HG03520 (cell line): ENCODE results near the gene ZNF324.
"Not testable (repeated sequence)": the region's sequence is repeated elsewhere in the genome, so short reads cannot be mapped to it uniquely, and the experiment has no call there.

Source experiments
- ATAC-seq: cut with Tn5 transposase; IDR thresholded peaks from one replicate; pipeline ENCODE4 v1.9.1; 2021; ENCODE audit warnings: mild to moderate bottlenecking, moderate library complexity; ENCODE audit not compliant: unreplicated experiment

The ZNF324 gene

DNA sequence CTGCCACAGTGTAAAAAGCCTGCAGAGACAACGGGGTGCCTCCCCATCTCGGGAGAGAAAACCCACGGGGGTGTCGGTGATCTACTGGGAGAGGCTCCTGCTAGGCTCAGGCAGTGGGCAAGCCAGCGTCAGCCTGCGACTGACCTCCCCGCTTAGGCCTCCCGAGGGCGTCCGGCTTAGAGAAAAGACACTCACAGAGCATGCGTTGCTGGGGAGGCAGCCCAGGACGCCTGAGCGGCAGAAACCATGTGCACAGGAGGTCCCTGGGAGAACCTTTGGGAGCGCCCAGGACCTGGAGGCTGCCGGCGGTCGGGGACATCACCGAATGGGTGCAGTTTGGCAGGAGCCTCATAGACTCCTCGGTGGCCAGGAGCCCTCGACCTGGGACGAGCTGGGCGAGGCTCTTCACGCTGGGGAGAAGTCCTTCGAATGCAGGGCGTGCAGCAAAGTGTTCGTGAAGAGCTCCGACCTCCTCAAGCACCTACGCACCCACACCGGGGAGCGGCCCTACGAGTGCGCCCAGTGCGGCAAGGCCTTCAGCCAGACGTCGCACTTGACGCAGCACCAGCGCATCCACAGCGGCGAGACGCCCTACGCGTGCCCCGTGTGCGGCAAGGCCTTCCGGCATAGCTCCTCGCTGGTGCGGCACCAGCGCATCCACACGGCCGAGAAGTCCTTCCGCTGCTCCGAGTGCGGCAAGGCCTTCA, 4.1 kb downstream of the ZNF324 start:
- not testable (repeated sequence) for ATAC-seq

DNA sequence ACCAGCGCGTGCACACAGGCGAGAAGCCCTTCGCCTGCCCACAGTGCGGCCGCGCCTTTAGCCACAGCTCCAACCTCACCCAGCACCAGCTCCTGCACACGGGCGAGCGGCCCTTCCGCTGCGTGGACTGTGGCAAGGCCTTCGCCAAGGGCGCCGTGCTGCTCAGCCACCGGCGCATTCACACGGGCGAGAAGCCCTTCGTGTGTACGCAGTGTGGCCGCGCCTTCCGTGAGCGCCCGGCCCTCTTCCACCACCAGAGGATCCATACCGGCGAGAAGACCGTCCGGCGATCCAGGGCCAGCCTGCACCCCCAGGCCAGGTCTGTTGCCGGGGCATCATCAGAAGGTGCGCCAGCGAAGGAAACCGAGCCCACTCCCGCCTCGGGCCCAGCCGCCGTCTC, 4.9 kb downstream of the ZNF324 start:
- no peak for ATAC-seq

DNA sequence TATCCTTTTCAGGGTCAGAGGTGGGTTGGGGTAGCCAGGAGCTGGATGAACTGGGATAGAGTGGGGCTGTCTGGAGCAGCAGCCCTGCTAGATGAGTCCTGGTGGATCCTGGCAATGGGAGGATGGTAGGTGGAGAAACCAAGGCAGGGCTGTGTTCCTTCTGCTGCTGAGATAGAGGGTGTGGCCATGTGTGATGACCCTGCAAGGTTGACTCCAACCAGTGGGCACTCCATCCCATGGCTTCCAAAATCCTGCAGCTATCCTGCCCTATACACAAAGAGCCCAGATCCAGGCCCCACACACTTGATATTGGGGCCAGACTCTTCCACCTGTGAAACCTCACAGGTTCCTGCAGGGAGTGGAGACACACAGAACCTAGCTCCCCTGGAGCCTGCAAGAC, 6.9 kb downstream of the ZNF324 start:
- no peak for ATAC-seq

DNA sequence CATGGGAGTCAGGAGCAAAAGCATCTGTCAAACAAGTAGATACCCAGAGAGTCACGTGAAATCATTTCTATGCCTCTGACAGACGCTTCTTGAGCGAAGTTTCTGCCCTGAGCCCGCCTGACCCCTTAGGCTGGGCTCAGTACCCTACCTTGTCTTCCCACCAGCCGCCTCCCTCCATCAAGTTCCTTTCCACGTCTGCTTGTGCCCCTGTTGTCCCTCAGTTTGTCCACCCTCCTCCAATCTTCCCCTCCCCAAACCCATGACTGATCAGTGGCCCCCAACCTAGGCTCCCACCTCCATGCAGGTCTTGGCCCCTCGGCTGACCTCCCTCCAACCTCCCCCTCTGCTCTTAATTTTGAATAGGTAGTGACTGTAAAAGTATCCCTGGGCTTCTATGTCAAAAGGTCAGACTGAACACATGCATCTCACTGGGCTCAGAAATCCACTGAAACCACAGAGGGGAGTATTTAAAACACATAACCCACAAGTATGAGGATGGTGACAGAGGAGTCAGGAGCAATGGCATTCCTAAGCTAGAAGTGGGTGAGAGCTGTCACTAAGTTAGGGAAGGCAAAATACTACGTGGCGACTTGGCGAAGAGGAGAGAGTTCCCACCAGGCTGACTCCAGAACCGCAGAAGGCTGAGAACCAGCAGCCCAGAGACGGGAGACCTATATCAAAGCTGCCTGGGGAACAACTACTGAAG, 7.6 kb downstream of the ZNF324 start:
- ATAC-seq = no peak

DNA sequence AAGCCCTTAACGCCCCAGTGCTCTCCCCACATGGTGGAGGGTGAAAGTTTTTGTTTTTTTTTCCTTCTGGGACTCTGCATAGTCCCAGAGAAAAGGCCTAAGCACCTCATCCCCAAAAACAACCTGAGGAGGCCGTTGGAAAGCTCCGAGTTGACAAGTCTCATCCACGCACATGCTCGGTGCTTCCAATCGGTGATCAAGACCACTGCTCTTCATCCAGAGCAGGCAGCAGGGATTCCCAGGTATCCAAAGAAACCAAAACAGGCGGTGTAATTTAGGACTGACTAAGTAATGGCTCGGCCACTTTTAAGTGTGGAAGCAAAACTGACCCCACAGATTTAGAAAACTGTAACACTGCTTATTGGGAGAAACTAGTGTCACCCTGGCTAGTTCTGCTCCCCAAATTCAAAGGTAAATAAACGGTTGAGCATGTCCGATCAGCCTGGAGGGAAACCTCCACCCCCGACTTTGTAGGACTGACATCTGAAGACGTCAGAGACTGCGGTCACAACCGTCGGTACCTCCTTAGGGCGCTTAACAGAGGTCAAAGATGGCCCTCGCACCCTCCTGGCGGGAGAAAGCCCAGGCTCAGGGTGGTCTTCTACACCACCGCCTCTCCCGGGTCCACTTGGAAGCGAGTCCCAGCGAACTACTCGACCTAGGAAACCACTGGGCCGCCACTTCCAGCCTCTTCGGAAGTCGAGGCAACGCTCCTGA, 8.3 kb downstream of the ZNF324 start:
- ATAC-seq = no peak

DNA sequence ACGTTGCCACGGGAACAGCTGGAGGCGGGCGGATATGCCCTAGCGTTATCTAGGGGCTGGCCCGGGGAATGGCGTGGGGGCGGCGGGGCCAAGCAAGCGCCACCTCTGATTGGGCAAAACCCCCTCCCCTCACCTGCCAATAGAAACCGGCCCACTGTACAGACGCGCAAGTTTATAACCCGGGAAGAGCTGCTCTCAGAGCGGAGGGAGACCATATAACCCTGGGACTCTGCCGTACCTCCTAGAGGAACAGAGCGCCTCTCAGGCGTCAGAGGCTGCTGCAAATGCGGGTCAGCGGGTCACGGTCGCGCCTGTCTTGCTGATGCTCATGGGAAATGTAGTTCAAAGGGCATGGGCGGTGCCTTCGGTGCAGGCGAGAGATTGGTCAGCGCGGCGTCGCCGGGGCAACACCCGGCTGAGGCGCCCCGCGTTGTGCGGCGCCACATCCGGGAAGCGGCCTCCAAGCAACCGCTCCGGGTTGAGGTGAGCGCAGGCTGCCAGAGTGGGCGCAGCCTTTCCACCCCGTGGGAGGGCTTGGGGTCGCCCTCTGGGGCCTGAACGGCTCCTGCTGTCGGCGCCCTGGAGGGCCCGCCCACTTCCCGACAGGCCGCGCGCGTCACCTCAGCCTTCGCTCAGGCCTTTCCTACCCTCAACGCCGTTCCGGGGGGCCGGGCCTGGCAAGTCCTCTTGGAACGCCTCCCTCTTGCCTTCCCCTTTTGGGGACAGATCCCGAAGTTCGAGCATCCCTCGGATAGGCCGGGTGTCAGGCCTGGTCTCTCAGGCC, 9.0 kb downstream of the ZNF324 start, which contains the start of gene ZNF446:
Gene ZNF446, plus strand, starts transcription at position 639 of the 784 bp plus-strand sequence. CDS start 867 bp downstream, outside the sequence.
- ATAC-seq = peak; percentile 80

DNA sequence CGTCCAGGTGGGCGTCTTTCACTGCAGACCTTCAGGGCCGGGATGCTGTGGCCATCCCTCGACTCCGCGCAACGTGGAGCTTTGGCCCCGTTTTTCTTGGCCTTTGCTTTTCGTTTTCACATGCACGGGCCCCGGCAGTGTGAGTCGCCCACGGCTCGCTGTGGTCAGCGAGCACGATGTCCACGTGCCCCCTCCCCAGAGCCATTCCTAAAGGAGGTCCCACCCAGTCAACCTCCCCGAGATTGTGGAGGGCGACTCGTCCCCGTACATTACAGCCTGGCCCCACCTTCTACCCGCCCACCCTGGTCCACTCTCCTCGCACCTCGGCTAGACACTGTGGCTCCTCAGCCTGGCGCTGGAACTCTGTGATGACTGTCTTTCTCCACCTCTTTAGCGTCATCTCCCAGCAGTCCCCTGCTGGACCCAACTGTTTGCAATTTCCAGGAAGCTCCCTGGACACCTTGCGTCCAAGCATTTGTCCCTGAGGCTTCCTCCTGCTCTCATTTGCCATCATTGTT, 9.7 kb downstream of the ZNF324 start:
- no peak for ATAC-seq

DNA sequence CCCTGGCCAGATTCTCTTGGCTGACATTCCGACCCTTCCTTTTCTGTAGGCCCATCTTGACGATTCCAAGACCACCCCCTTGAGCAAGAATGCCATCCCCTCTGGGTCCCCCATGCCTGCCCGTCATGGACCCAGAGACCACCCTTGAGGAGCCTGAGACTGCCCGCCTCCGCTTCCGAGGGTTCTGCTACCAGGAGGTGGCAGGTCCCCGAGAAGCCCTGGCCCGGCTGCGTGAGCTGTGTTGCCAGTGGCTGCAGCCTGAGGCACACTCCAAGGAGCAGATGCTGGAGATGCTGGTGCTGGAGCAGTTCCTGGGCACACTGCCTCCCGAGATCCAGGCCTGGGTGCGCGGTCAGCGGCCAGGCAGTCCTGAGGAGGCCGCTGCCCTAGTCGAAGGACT, 10.2 kb downstream of the ZNF324 start:
- ATAC-seq = no peak

DNA sequence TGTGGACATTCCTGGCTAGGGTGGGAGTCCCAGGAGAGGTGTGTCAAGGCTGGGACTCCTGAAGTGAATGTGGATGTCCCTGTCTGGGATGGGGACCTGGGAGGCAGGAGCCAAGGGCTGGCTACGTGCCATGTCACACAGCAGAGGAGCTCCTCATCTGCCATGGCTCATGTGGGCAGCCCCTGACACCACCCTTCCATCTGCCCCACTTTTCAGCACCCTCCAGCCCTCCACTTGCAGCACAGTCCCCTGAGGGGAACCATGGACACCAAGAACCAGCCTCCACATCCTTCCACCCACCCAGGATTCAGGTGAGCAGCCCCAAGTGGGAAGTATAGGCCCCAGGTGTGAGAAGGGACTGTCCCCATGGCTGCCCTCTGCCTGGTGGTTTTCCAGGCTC, 11.0 kb downstream of the ZNF324 start:
- ATAC-seq = no peak

DNA sequence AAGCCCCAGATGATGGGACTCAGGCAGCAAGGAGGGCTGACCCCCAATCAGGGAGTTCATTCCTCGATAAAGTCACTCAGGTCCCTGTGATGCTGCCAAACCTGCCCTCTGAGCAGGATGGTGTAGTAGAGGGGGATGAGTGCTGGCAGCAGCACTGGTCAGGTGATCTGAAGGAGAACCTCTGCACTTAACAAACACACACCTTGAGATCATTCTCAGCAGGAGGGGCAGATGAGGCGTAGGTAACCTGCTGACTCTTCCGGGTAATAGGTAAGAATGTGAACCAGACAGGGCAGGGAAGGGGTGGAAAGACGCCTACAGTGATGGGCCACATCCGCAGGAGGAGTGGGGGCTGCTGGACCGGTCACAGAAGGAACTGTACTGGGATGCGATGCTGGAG, 12.4 kb downstream of the ZNF324 start:
- no peak for ATAC-seq

DNA sequence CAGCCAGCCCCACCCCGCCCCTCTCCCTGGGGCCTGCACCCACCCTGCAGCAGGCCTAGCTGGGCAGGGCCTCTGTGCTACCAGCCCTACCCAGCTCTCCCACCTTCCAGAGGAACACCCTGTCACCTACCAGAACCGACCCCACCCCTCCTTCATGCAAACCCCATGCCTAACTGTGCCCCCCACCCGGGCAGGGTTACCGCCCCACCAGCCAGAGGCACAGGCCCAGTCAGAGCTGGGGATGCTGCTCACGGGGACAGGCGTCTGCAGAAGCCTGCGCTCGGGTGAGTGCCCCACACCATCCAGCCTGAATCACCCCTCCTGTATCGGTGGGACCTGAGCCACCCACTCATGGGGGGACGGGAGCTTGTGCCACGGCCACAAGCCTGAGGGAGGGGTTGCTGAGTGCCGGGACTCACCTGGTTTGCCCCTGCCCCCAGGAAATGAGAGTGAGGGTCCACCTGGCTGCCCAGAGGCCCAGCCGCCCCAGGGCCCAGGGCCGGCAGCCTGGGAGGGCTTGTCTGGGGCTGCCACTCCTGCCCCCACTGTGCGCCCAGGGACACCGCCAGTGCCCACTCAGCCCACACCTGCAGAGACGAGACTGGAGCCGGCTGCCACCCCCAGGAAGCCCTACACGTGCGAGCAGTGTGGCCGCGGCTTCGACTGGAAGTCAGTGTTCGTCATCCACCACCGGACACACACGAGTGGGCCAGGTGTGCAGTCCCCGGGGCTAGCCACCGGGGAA, 13.0 kb downstream of the ZNF324 start:
- no peak for ATAC-seq

DNA sequence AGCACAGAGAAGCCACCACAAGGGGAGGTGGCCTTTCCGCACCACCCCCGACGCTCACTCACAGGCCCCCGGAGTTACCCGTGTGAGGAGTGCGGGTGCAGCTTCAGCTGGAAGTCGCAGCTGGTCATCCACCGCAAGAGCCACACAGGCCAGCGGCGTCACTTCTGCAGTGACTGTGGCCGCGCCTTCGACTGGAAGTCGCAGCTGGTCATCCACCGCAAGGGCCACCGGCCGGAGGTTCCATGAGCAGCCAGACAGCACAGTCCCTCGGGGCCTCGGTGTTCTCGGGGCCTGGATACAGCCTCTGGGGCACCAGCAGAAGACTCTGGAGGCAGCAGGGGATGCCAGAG, 13.6 kb downstream of the ZNF324 start:
- ATAC-seq = no peak

DNA sequence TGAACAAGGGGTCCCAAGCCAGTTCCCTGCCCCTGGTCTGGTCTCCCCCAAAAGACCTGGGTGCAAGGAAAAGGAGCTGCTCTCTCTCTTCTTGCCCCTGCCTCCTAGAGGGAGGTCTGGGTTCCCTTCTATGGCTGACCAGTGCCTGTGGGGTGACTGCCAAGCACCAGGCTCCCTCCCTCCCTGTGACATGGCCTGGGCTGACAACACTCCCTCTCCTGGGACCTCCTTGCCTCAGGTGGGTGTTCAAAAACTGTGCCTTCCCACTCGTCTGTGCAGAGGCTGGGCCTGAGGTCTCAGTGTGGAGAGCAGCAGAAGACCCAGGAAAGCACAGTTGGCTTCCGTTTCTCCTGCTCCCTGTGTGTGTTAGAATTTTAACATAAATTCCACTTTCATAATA, 14.0 kb downstream of the ZNF324 start:
- no peak for ATAC-seq

DNA sequence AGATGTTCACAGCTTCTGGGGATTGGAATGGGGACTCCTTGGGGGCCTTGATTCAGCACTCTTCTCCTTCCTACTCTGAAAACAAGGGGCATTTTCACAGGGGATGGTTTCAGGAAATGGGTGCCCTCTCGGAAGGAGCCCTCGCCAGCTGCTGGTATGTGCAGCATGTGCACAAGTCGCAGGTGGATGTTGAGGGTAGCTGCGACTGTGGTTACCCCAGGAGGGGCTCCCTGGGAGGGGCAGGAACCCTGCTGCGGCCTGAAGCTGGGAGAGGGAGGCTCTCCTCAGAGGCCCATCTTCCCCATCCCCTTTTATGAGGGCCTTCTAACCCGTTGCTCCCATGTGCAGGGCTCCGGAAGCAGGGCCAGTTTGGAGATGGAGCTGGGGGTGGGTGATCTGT, 15.5 kb downstream of the ZNF324 start:
- no peak for ATAC-seq

DNA sequence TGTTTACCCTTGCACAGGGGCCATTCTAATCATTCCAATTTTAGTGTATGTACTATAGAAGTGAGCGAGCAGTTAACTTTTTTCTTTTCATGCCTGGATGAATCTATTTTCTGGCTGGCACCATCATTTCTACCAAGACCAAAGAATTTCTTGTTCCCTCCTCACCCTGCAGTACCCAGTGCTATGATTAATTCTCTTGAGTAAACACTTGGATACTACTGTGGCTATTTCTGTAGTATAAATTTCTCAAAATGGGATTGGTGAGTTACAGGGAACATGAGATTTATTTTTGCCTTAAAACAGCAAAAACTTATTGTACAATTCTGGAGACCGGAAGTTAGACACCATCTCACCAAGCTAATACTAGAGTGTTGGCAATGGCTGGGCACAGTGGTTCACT, 16.9 kb downstream of the ZNF324 start:
- ATAC-seq = no peak

DNA sequence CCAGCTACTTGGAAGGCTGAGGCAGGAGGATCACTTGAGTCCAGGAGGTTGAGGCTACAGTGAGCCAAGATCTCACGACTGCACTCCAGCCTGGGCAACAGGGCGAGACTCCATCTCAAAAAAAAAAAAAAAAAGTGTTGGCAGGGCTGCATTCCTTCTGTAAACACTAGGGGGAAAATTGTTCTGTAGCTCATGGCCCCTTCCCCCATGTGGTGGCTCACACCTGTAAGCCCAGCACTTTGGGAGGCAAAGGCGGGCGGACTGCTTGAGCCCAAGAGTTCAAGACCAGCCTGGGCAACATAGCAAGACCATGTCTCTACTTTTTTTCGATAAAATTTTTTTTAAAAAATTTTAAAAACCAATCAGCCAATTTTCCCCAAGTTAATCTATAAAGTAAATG, 17.5 kb downstream of the ZNF324 start:
- not testable (repeated sequence) for ATAC-seq

DNA sequence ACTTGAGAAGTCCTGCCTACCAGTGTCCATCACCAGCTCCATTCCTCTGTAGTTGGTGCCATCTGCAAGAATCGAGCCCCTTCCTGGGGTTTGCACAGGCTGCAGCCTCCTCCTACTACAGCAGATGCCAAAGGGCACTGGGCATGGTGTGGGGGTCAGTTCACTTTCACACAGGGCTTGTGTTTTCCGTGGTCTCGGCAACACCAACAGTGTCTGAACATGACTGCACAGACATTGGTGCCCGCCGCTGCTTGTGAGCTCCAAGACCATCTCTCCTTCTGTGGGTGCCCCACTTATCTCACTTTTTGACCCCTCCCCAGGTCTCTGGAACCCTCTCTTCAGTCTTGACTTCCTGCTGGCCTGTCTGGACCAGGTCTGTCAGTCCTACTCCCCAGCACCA, 24.5 kb downstream of the ZNF324 start:
- ATAC-seq = no peak

DNA sequence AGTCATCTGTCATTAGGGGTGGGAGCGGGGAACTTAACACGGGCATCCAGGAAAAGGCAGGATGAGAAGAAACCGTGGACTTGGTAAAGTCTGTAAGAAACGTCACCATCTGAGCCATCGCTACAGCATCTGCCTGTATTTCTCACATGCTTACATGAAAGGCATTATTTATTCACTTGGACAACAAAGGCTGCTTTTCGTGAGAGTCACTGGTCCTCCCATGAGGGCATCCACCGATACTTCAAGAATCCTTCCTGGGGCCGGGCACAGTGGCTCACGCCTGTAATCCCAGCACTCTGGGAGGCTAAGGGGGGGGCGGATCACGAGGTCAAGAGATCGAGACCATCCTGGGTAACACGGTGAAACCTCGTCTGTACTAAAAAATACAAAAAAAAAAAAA, 25.4 kb downstream of the ZNF324 start:
- ATAC-seq = no peak

DNA sequence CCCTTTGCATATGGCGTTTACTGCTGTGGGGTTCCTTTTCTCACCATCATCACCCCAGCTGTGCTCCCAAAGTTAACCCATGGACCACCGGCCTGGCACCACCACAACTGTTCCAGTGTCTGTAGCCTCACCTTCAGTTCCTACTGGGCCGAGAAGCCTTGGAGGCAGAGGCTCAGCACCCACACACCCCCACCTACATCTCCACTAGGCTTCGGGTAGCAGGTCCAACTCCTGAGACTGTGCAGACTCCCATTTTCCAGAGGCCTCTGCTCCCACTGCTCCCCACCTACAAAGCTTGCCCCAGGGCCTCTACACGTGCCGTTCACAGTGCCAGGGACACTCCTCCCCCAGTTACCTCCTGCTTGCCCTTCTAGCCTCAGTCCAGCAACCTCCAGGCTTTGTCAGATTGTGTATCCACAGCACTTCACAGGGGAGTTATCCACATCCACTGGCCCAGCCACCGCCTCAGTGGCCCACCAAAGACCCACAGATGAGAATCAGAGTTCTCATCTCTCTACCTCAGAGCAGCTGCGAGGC, 30.8 kb downstream of the ZNF324 start:
- ATAC-seq = no peak
